C4-2B (cell line): ENCODE measurements around the gene TMEM183A.
"Not testable (repeated sequence)": the region's sequence is repeated elsewhere in the genome, so short reads cannot be mapped to it uniquely, and the experiment has no call there.

ENCODE experiments used
- CTCF ChIP-seq: fragments of 450-650 bp; conservative IDR thresholded peaks from 2 replicates; pipeline ENCODE4 v1.5.1; 2017; ENCODE audit warnings: mild to moderate bottlenecking
- ZFX ChIP-seq: fragments of 450-650 bp; IDR thresholded peaks from 2 replicates; pipeline ENCODE4 v1.6.1; 2017

- TF ChIP-seq CTCF: peak; percentile 51
- TF ChIP-seq ZFX: not testable (repeated sequence)
Observed at GRCh38 chr1:203022855-203023254, 15.7 kb downstream of the TMEM183A start.
